Ovary (tissue), 9 donors: ENCODE measurements around the gene DNAJB2. TPM values are rescaled to one million over a fixed set of nuclear protein-coding genes. Genes with fewer than 3 reads are reported as not detected.

Experiments
- DNase-seq, 5 donors: peaks; one replicate each; pipeline ENCODE4 v3.0.0-alpha.2; 2019 to 2020
- H3K27ac ChIP-seq, 2 donors: fragments of 200-600 bp; one replicate each; pipeline versions ENCODE4 v1.5.1 to v1.8.0; 2019 to 2022
- H3K27me3 ChIP-seq: fragments of 200-600 bp; one replicate; pipeline ENCODE4 v1.8.0; 2022
- H3K36me3 ChIP-seq: fragments of 200-600 bp; sonication (generic); one replicate; pipeline ENCODE4 v1.5.1; 2019
- H3K4me1 ChIP-seq: one replicate; pipeline ENCODE4 v1.8.1; 2013; ENCODE audit warnings: mild to moderate bottlenecking, moderate library complexity; ENCODE audit not compliant: insufficient read depth
- H3K4me3 ChIP-seq: fragments of 200-600 bp; sonication (generic); one replicate; pipeline ENCODE4 v1.5.1; 2017
- H3K9me3 ChIP-seq, 2 donors: fragments of 200-600 bp in 1 of 2; sonication (generic) in 1 of 2; one replicate each; pipeline versions ENCODE4 v1.5.1 to v1.8.1; 2013 to 2019; ENCODE audit warnings: mild to moderate bottlenecking in 1 of 2, moderate library complexity in 1 of 2
- EP300 ChIP-seq: sonication (generic); formaldehyde crosslinking; IDR thresholded peaks from one replicate; pipeline ENCODE4 v1.6.1; 2017; ENCODE audit warnings: antibody characterized with exemption
- POLR2A ChIP-seq: fragments of 450-650 bp; IDR thresholded peaks from one replicate; pipeline ENCODE4 v1.6.1; 2017; ENCODE audit warnings: antibody characterized with exemption, mild to moderate bottlenecking, moderate library complexity
- WGBS, 3 donors: extraction: QIAGEN DNeasy Blood & Tissue Kit in 1 of 3; methylation state at CpG; one replicate each; pipeline versions ENCODE4 v1.1.5 to v1.1.7; 2013 to 2017; 5-methylcytosine and 5-hydroxymethylcytosine counted together
- intact Hi-C, 4 donors: fragments of 100-400 bp; cut with DNase I; formaldehyde crosslinking; loops; one replicate each; pipeline versions ENCODE4 v1.11.0 to v1.15.1; 2022 to 2023
- polyA plus RNA-seq, 2 donors: library from polyadenylated mRNA; stranded (reverse); fragments of 200-250 nt in 1 of 2; fragments of 350-450 nt in 1 of 2; fragmentation: Illumina TruSeq in 1 of 2; extraction: RNeasy Lipid Tissue Mini Kit (QIAGEN cat#74804) in 1 of 2; gene quantifications; one replicate each; pipeline ENCODE4 v1.2.3, GENCODE V29; 2013 to 2014
- total RNA-seq, 7 donors: library from RNA; depleted of rRNA in 2 of 7; stranded (reverse); fragments of >200 nt in 2 of 7; fragmentation: NEBNext Ultra II Directional in 3 of 7; extraction: Animal tissue kit (Norgen Biotek cat#: 25700) in 3 of 7; gene quantifications; one replicate each; pipeline versions ENCODE4 v1.1.0 to v1.2.4, GENCODE V29; 2016 to 2023
- TF ChIP-seq, protein P1 (sequence below), 3 donors: fragments of 450-650 bp in 2 of 3; fragments of 200-600 bp in 1 of 3; IDR thresholded peaks; one replicate each; pipeline versions ENCODE4 v1.5.1 to v1.8.0; 2016 to 2022; ENCODE audit warnings: antibody characterized with exemption in 3 of 3, mild to moderate bottlenecking in 1 of 3
- donor health status: DM: no; HTN: no; CAD: no; lungs with moderate emphysema.
- donor health status: DM: no; HTN: no; CAD: no.
- donor health status: Bipolar disorder and iron deficiency.
- donor health status: DM: yes; HTN: yes; CAD: no.
- donor health status: DM: no; HTN: no; CAD: no.
- donor health status: DM: yes; HTN: yes; CAD: no.

The DNAJB2 gene
- total and polyA plus RNA-seq, 9 donors: 34.0 to 101 (median 85.7) TPM

DNA sequence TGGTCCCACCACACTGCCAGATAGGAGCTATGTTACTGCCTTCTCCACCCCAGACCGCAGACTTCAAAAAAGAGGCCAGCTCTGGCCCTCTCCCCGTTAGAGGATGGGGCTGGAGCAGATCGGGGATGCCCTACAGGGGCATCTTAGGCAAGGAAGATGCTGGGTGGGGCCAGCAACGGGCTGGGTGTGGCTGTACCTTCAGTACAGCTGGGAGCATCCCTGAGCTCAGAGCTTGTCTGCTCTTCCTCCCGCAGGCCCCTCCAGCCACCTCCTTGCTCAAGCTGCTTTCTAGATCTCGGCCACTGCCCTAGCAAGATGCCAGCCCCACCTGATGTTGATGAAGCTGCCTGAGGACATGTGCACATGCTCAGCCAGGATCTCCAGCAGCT is 20.2 kb downstream of the DNAJB2 start:
- Histone ChIP-seq H3K27ac (no peak overlapping the region), H3K9me3 (no peaks in the 10 kb centered on the region), H3K36me3 (no peaks in the 10 kb centered on the region), H3K4me3 (no peak overlapping the region), H3K27me3 (no peaks in the 10 kb centered on the region), H3K4me1 (peaks cover 3% of the 10 kb centered on the region)
- WGBS, 3 donors: 73 to 83% (median 74%) methylated on average over 6 of the region's 6 CpGs
- DNase-seq: no peak
- TF ChIP-seq POLR2A (no peak), EP300 (no peak)
- TF ChIP-seq, protein P1, sequence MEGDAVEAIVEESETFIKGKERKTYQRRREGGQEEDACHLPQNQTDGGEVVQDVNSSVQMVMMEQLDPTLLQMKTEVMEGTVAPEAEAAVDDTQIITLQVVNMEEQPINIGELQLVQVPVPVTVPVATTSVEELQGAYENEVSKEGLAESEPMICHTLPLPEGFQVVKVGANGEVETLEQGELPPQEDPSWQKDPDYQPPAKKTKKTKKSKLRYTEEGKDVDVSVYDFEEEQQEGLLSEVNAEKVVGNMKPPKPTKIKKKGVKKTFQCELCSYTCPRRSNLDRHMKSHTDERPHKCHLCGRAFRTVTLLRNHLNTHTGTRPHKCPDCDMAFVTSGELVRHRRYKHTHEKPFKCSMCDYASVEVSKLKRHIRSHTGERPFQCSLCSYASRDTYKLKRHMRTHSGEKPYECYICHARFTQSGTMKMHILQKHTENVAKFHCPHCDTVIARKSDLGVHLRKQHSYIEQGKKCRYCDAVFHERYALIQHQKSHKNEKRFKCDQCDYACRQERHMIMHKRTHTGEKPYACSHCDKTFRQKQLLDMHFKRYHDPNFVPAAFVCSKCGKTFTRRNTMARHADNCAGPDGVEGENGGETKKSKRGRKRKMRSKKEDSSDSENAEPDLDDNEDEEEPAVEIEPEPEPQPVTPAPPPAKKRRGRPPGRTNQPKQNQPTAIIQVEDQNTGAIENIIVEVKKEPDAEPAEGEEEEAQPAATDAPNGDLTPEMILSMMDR (IDR thresholded peaks at IDR 0.05): no peak
- intact Hi-C loops: loop anchor here in 3 of 4 donors (5.0 to 10.0 kb wide), 3 partner anchors 55 to 242 kb away; partner anchors contain the start of genes NHEJ1 (in 2 of the 3), GLB1L (in 1 of the 3) and STK16 (in 1 of the 3)

DNA sequence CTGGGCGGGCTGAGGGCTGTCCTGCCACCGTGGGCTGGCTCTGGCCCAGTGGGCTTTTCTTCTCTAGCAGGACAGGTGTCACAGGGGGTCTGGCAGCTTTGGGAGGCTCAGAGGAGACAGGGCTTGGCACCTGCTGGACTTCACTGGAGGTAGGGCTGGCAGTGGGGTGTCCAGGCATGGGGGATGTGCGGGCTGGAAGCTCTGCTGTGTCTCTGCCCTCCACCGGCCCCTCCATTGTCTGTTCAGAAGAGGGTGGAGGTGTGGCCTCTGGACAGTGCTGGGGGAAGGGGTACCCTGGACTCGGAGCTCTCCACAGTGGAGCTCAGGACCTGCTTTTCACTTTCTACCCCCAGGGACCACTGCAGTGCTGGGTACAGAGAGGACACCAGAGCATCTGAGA is 20.9 kb downstream of the DNAJB2 start:
- peak in 1 of 5 donors; percentile 18 for DNase-seq
- peaks cover 3% of the 10 kb centered on the region for H3K4me1 ChIP-seq
- no peaks in the 10 kb centered on the region for H3K27me3 ChIP-seq
- no peaks in the 10 kb centered on the region for H3K36me3 ChIP-seq
- TF ChIP-seq, protein P1 (IDR thresholded peaks at IDR 0.05): no peak
- TF ChIP-seq POLR2A (no peak), EP300 (no peak)
- no peak overlapping the region for H3K4me3 ChIP-seq
- intact Hi-C loops: no loop called here
- 50 to 54% (median 53%) methylated on average over 5 of the region's 5 CpGs for WGBS, 3 donors
- H3K27ac ChIP-seq: no peak overlapping the region
- no peaks in the 10 kb centered on the region for H3K9me3 ChIP-seq

DNA sequence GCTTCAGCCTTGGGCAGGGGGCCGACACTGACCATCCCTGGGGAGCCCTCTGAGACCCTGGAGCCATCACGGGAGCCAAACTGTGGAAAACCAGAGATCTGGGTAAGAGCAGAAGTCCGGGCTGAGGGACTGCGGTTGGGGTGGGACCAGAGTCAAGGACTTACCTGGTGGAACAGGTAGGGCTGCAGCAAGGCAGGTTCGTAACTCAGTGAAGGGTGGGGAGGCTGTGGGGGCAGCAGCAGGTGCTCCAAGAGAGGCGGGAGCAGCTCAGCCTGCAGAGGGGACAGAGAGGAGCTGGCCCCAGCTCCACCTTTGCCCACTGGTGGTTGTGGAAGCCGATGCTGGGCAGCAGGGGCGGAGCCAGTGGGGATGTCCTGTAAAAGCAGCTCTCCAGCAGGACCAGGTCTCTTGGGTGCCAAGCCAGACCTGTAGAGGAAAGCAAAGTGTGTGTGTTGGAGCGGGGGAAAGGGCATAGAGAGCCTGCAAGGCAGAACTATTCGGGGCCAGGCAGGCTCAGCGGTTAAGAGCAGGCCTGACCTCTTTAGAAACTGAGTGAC is 23.3 kb downstream of the DNAJB2 start:
- Histone ChIP-seq H3K4me1 (peaks cover 2% of the 10 kb centered on the region), H3K27me3 (no peaks in the 10 kb centered on the region), H3K36me3 (no peaks in the 10 kb centered on the region), H3K4me3 (no peak overlapping the region), H3K27ac (no peak overlapping the region), H3K9me3 (no peaks in the 10 kb centered on the region)
- no peak for DNase-seq
- WGBS, 3 donors: 63 to 71% (median 68%) methylated on average over 10 to 11 of the region's 11 CpGs
- TF ChIP-seq POLR2A: no peak
- no peak for TF ChIP-seq EP300
- TF ChIP-seq, protein P1 (IDR thresholded peaks at IDR 0.05): no peak
- intact Hi-C loops: no loop called here

DNA sequence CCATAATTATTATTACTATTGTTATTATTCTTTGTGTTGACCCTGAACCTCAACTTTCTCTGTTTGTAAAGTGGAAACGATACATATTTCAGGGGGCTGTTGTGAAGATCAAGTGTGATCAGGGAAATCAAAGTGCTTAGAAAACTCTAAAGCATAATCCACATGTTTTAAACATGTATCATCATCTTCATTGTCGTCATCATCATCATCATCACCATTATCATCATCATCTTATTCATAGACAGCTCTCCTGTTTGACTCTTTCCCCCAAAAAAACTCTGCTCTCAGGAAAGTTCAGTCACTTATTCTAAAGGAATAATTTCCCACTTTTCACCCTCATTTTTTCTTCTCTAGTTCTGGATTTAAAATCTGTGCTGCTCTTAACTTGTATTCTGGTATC is 25.1 kb downstream of the DNAJB2 start:
- intact Hi-C loops: no loop called here
- H3K27ac ChIP-seq: no peak overlapping the region
- no peak overlapping the region for H3K4me3 ChIP-seq
- no peaks in the 10 kb centered on the region for H3K36me3 ChIP-seq
- WGBS, 3 donors: 46 to 54% (median 47%) methylated on average over 2 of the region's 2 CpGs
- DNase-seq: no peak
- no peak for TF ChIP-seq EP300
- TF ChIP-seq POLR2A: no peak
- TF ChIP-seq, protein P1 (IDR thresholded peaks at IDR 0.05): no peak
- no peaks in the 10 kb centered on the region for H3K9me3 ChIP-seq
- H3K4me1 ChIP-seq: peaks cover 1% of the 10 kb centered on the region
- no peaks in the 10 kb centered on the region for H3K27me3 ChIP-seq
